ENCODE data around the gene GPR160. TPM values are rescaled to one million over a fixed set of nuclear protein-coding genes. Genes with fewer than 3 reads are reported as not detected.

Gene GPR160
- total and polyA plus RNA-seq, 2 of the 13 experiments (the other 11 are each of a cell fraction or from before 2014, with no cell fraction given), result 12.1 to 23.2 TPM

DNA sequence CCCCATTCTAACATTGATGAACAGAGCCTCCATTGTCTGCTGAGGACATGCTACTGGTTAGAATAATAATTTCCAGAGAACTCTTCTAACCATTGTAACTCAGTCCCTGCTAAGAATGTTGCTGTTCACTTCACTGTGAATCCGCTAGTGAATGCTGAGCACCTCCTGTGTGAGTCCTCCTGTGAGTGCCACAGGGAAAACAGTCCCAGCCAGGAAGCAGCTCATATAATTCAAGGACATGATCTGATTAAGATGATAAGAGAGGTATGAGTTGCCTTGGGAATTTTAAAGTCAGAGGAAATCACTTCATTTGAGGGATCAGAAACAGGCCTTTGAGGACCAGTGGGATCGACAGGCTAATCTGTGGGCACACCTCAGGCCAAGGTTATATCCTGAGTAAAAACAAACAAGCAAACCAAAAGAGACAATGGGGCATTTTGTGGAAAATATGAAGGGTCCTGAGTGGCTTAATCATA lies 33.9 kb upstream of the GPR160 start (continued):
- TF ChIP-seq, protein P1, sequence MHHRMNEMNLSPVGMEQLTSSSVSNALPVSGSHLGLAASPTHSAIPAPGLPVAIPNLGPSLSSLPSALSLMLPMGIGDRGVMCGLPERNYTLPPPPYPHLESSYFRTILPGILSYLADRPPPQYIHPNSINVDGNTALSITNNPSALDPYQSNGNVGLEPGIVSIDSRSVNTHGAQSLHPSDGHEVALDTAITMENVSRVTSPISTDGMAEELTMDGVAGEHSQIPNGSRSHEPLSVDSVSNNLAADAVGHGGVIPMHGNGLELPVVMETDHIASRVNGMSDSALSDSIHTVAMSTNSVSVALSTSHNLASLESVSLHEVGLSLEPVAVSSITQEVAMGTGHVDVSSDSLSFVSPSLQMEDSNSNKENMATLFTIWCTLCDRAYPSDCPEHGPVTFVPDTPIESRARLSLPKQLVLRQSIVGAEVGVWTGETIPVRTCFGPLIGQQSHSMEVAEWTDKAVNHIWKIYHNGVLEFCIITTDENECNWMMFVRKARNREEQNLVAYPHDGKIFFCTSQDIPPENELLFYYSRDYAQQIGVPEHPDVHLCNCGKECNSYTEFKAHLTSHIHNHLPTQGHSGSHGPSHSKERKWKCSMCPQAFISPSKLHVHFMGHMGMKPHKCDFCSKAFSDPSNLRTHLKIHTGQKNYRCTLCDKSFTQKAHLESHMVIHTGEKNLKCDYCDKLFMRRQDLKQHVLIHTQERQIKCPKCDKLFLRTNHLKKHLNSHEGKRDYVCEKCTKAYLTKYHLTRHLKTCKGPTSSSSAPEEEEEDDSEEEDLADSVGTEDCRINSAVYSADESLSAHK (CRISPR knock-in tag; IDR thresholded peaks at IDR 0.05; ENCODE audit: borderline replicate concordance), result no peak
- TF ChIP-seq ZNF225 (CRISPR knock-in tag; IDR thresholded peaks at IDR 0.05), result no peak
- no peak for TF ChIP-seq ZNF781 (CRISPR knock-in tag; IDR thresholded peaks at IDR 0.05; ENCODE audit: borderline replicate concordance, not compliant biosample characterization)
- TF ChIP-seq, protein P2, sequence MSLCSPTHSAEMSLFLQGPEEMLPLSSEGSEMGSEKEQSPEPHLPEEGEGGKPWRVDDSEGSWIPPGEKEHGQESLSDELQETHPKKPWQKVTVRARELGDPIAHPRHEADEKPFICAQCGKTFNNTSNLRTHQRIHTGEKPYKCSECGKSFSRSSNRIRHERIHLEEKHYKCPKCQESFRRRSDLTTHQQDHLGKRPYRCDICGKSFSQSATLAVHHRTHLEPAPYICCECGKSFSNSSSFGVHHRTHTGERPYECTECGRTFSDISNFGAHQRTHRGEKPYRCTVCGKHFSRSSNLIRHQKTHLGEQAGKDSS (CRISPR knock-in tag; IDR thresholded peaks at IDR 0.05; ENCODE audit: borderline replicate concordance, low read depth), result peak; percentile 95; the same call in 1 of the 2 replicates
- no peak for TF ChIP-seq EED (CRISPR knock-in tag; IDR thresholded peaks at IDR 0.05)
- peak; percentile 71; the same call in 1 of the 2 replicates for TF ChIP-seq POGZ (CRISPR knock-in tag; IDR thresholded peaks at IDR 0.05)
- TF ChIP-seq HDAC6 (IDR thresholded peaks at IDR 0.05; ENCODE audit: low read depth, low read length), result no peak
- TF ChIP-seq CEBPG (CRISPR knock-in tag; IDR thresholded peaks at IDR 0.05), result peak; percentile 44
- TF ChIP-seq ZSCAN9 (CRISPR knock-in tag; IDR thresholded peaks at IDR 0.05; ENCODE audit: borderline replicate concordance), result peak; percentile 84
- TF ChIP-seq ZNF446 (CRISPR knock-in tag; IDR thresholded peaks at IDR 0.05), result no peak
- TF ChIP-seq SAFB2 (CRISPR knock-in tag; IDR thresholded peaks at IDR 0.05; ENCODE audit: borderline replicate concordance, low read depth), result no peak
- TF ChIP-seq ZC3H4 (CRISPR knock-in tag; IDR thresholded peaks at IDR 0.05; ENCODE audit: borderline replicate concordance), result no peak
- TF ChIP-seq ZNF503 (CRISPR knock-in tag; IDR thresholded peaks at IDR 0.05), result peak; percentile 84; the same call in 1 of the 2 replicates
- TF ChIP-seq NR2F1 (CRISPR knock-in tag; IDR thresholded peaks at IDR 0.05), result 0 out of 4 replicates have a peak, but pooled peaks of 1 of the 2 experiments have one; percentile 25
- TF ChIP-seq ARID3A (IDR thresholded peaks at IDR 0.05; ENCODE audit: low read depth, low read length), result peak; percentile 95
- no peak for TF ChIP-seq ZSCAN20 (CRISPR knock-in tag; IDR thresholded peaks at IDR 0.05; ENCODE audit: borderline replicate concordance)
- peak; percentile 90 for TF ChIP-seq GATAD2A (CRISPR knock-in tag; IDR thresholded peaks at IDR 0.05)
- no peak for TF ChIP-seq ZNF546 (CRISPR knock-in tag; conservative IDR thresholded peaks at IDR 0.05)
- peak; percentile 69; the same call in 1 of the 2 replicates for TF ChIP-seq RCOR2 (CRISPR knock-in tag; IDR thresholded peaks at IDR 0.05)
